Kidney (tissue), 14 donors: Measurements from ENCODE around the gene CDK6. TPM values are rescaled to one million over a fixed set of nuclear protein-coding genes. Genes with fewer than 3 reads are reported as not detected.

Experiments used
- DNase-seq, 5 donors: peaks; one replicate each; pipeline ENCODE4 v3.0.0-alpha.2; 2013 to 2020
- FAIRE-seq: peaks from 2 replicates; lab custom pipeline; 2012; peaks lifted over from hg19 to GRCh38; lab: Jason Lieb, UNC
- H3K27ac ChIP-seq, 2 donors: one replicate each; pipeline ENCODE4 v1.7.0; 2013; ENCODE audit warnings: low read depth in 2 of 2, low read length in 2 of 2, inconsistent platforms in 1 of 2
- H3K27me3 ChIP-seq: one replicate; pipeline ENCODE4 v1.7.1; 2013; ENCODE audit warnings: low read length, inconsistent platforms; ENCODE audit not compliant: control insufficient read depth, insufficient read depth
- H3K36me3 ChIP-seq, 3 donors: one replicate each; pipeline versions ENCODE4 v1.7.0 to v1.7.1; 2013; ENCODE audit warnings: low read length in 3 of 3, control low read depth in 1 of 3, inconsistent platforms in 1 of 3; ENCODE audit not compliant: insufficient read depth in 3 of 3, control insufficient read depth in 2 of 3
- H3K4me1 ChIP-seq, 3 donors: one replicate each; pipeline versions ENCODE4 v1.7.0 to v1.7.1; 2013; ENCODE audit warnings: low read length in 3 of 3, inconsistent platforms in 1 of 3, low read depth in 1 of 3; ENCODE audit not compliant: control insufficient read depth in 2 of 3, insufficient read depth in 2 of 3
- H3K4me3 ChIP-seq, 3 donors: one replicate each; pipeline versions ENCODE4 v1.7.0 to v1.8.1; 2013; ENCODE audit warnings: low read length in 3 of 3, control low read depth in 1 of 3, inconsistent platforms in 1 of 3
- H3K9ac ChIP-seq, 3 donors: one replicate each; pipeline versions ENCODE4 v1.7.0 to v1.7.1; 2013; ENCODE audit warnings: low read length in 3 of 3, control low read depth in 1 of 3, inconsistent platforms in 1 of 3
- H3K9me3 ChIP-seq, 3 donors: one replicate each; pipeline versions ENCODE4 v1.7.0 to v1.7.1; 2013; ENCODE audit warnings: low read length in 3 of 3, control low read depth in 1 of 3, inconsistent platforms in 1 of 3; ENCODE audit not compliant: control insufficient read depth in 2 of 3, insufficient read depth in 1 of 3
- CTCF ChIP-seq: IDR thresholded peaks from 3 replicates; pipeline ENCODE4 v1.5.1; 2012; ENCODE audit warnings: mild to moderate bottlenecking, moderate library complexity, borderline replicate concordance; ENCODE audit not compliant: insufficient read depth; ENCODE audit errors: extremely low read depth
- intact Hi-C: fragments of 100-400 bp; cut with DNase I; formaldehyde crosslinking; loops from one replicate; pipeline ENCODE4 v1.11.1; 2022
- polyA plus RNA-seq: library from polyadenylated mRNA; stranded (reverse); fragments of 350-450 nt; fragmentation: Illumina TruSeq; extraction: RNeasy Lipid Tissue Mini Kit (QIAGEN cat#74804); gene quantifications from one replicate; pipeline ENCODE4 v1.2.3, GENCODE V29; 2014; ENCODE audit warnings: low read depth, low replicate concordance; ENCODE audit not compliant: insufficient read depth
- total RNA-seq: library from RNA; stranded (reverse); fragmentation: NEBNext Ultra II Directional; extraction: Animal tissue kit (Norgen Biotek cat#: 25700); gene quantifications from one replicate; pipeline ENCODE4 v1.2.1, GENCODE V29; 2021
- donor health status: control.
- donor health status: control.
- donor health status: control.
- donor health status: control.
- donor health status: control.
- donor health status: DM: yes; HTN: yes; CAD: no.
- donor health status: Normal renal cell carcinoma (clear cell type).

CDK6 gene
- total and polyA plus RNA-seq, 2 donors from 2014 or later: 3.6 to 20.8 TPM

- Histone ChIP-seq H3K27me3 (no peaks in the 10 kb centered on the region), H3K4me3 (no peak overlapping the region), H3K27ac (no peak overlapping the region), H3K9ac (no peak overlapping the region), H3K36me3 (no peaks in the 10 kb centered on the region), H3K4me1 (peaks cover 5 to 18% (median 8%) of the 10 kb centered on the region in 3 donors), H3K9me3 (no peaks in the 10 kb centered on the region)
- FAIRE-seq (no peak), DNase-seq (no peak)
- intact Hi-C loops: no loop called here
- no peak for TF ChIP-seq CTCF
Measured at GRCh38 chr7:92697414-92697813, 139.0 kb downstream of the CDK6 start.

GRCh38 chr7:92697012-92697411 is 139.4 kb downstream of the CDK6 start:
- Histone ChIP-seq H3K4me3 (no peak overlapping the region), H3K9me3 (no peaks in the 10 kb centered on the region), H3K9ac (no peak overlapping the region), H3K36me3 (no peaks in the 10 kb centered on the region), H3K27me3 (no peaks in the 10 kb centered on the region), H3K4me1 (peaks cover 5 to 18% (median 8%) of the 10 kb centered on the region in 3 donors), H3K27ac (no peak overlapping the region)
- FAIRE-seq (no peak), DNase-seq (no peak)
- TF ChIP-seq CTCF: no peak
- intact Hi-C loops: no loop called here

- no peak for TF ChIP-seq CTCF
- no peak for FAIRE-seq
- no peaks in the 10 kb centered on the region for H3K9me3 ChIP-seq
- no peak overlapping the region for H3K4me3 ChIP-seq
- no peak overlapping the region for H3K27ac ChIP-seq
- H3K27me3 ChIP-seq: no peaks in the 10 kb centered on the region
- intact Hi-C loops: no loop called here
- no peak overlapping the region for H3K9ac ChIP-seq
- no peak for DNase-seq
- no peaks in the 10 kb centered on the region for H3K36me3 ChIP-seq
- H3K4me1 ChIP-seq: peaks cover 5 to 18% (median 8%) of the 10 kb centered on the region in 3 donors
Measured at GRCh38 chr7:92696584-92696983, 139.8 kb downstream of the CDK6 start.
